H9 (cell line): ENCODE measurements around the gene PTPRK. TPM values are rescaled to one million over a fixed set of nuclear protein-coding genes. Genes with fewer than 3 reads are reported as not detected.

Source experiments
- DNase-seq: peaks from one replicate; pipeline ENCODE4 v3.0.0-alpha.2; 2017
- H2AFZ ChIP-seq: one replicate; pipeline ENCODE4 v1.6.1; 2013; ENCODE audit warnings: mild to moderate bottlenecking, low read length, control low read depth, moderate library complexity
- H2AK5ac ChIP-seq: 2 replicates; pipeline ENCODE4 v1.6.1; 2013; ENCODE audit warnings: low read length, control low read depth, mixed read lengths; ENCODE audit not compliant: insufficient read length
- H2BK120ac ChIP-seq: one replicate; pipeline ENCODE4 v1.6.1; 2013; ENCODE audit warnings: low read depth, mild to moderate bottlenecking, low read length, control low read depth, inconsistent platforms; ENCODE audit not compliant: poor library complexity, severe bottlenecking
- H2BK12ac ChIP-seq: 2 replicates; pipeline ENCODE4 v1.6.1; 2013; ENCODE audit warnings: low read length, control low read depth, mixed read lengths, low read depth; ENCODE audit not compliant: insufficient read length
- H2BK15ac ChIP-seq: 2 replicates; pipeline ENCODE4 v1.6.1; 2013; ENCODE audit warnings: low read depth, low read length, control low read depth
- H2BK20ac ChIP-seq: one replicate; pipeline ENCODE4 v1.6.1; 2013; ENCODE audit warnings: low read depth, mild to moderate bottlenecking, low read length, control low read depth, inconsistent platforms; ENCODE audit not compliant: poor library complexity, severe bottlenecking
- H2BK5ac ChIP-seq: 2 replicates; pipeline ENCODE4 v1.6.1; 2013; ENCODE audit warnings: low read length, control low read depth, mixed read lengths; ENCODE audit not compliant: insufficient read length
- H3K14ac ChIP-seq: 2 replicates; pipeline ENCODE4 v1.6.1; 2013; ENCODE audit warnings: low read length, control low read depth; ENCODE audit not compliant: insufficient read depth
- H3K18ac ChIP-seq: 2 replicates; pipeline ENCODE4 v1.6.1; 2013; ENCODE audit warnings: low read depth, mild to moderate bottlenecking, mixed read lengths, low read length, control low read depth; ENCODE audit not compliant: insufficient read length
- H3K23ac ChIP-seq: 2 replicates; pipeline ENCODE4 v1.6.1; 2013; ENCODE audit warnings: low read length, control low read depth, mixed read lengths, low read depth; ENCODE audit not compliant: insufficient read length
- H3K23me2 ChIP-seq: 2 replicates; pipeline ENCODE4 v1.6.1; 2013; ENCODE audit warnings: low read depth, mild to moderate bottlenecking, mixed read lengths, low read length, control low read depth; ENCODE audit not compliant: insufficient read length, poor library complexity, severe bottlenecking
- H3K27ac ChIP-seq: 2 replicates; pipeline ENCODE4 v1.5.1; 2013; ENCODE audit warnings: low read length, control low read depth, mixed read lengths, low read depth; ENCODE audit not compliant: insufficient read length
- H3K27me3 ChIP-seq: 2 replicates; pipeline ENCODE4 v1.6.1; 2013; ENCODE audit warnings: low read length, control low read depth, inconsistent platforms; ENCODE audit not compliant: insufficient read depth
- H3K4ac ChIP-seq: 2 replicates; pipeline ENCODE4 v1.6.1; 2013; ENCODE audit warnings: low read depth, mild to moderate bottlenecking, control low read depth, inconsistent platforms, low read length, moderate library complexity
- H3K4me1 ChIP-seq: 2 replicates; pipeline ENCODE4 v1.6.1; 2013; ENCODE audit warnings: low read length, control low read depth, inconsistent platforms; ENCODE audit not compliant: insufficient read depth
- H3K4me2 ChIP-seq: 2 replicates; pipeline ENCODE4 v1.6.1; 2013; ENCODE audit warnings: low read length, control low read depth, mixed read lengths; ENCODE audit not compliant: insufficient read length, insufficient read depth
- H3K56ac ChIP-seq: 2 replicates; pipeline ENCODE4 v1.6.1; 2013; ENCODE audit warnings: low read depth, mild to moderate bottlenecking, mixed read lengths, low read length, control low read depth; ENCODE audit not compliant: insufficient read length
- H3K79me1 ChIP-seq: 2 replicates; pipeline ENCODE4 v1.6.1; 2013; ENCODE audit warnings: low read depth, mild to moderate bottlenecking, moderate library complexity, low read length, control low read depth, inconsistent platforms; ENCODE audit not compliant: insufficient read depth, poor library complexity, severe bottlenecking
- H3K79me2 ChIP-seq: 2 replicates; pipeline ENCODE4 v1.6.1; 2013; ENCODE audit warnings: low read length, control low read depth, inconsistent platforms; ENCODE audit not compliant: insufficient read depth
- H3K9ac ChIP-seq: 2 replicates; pipeline ENCODE4 v1.6.1; 2013; ENCODE audit warnings: low read length, control low read depth, mixed read lengths; ENCODE audit not compliant: insufficient read length; ENCODE audit errors: extremely low read depth
- H3K9me3 ChIP-seq: one replicate; pipeline ENCODE4 v1.6.1; 2013; ENCODE audit warnings: low read depth, low read length, inconsistent platforms; ENCODE audit not compliant: control insufficient read depth
- H3T11ph ChIP-seq: one replicate; pipeline ENCODE4 v1.6.1; 2013; ENCODE audit warnings: mild to moderate bottlenecking, low read length, control low read depth, inconsistent platforms
- H4K20me1 ChIP-seq: one replicate; pipeline ENCODE4 v1.6.1; 2013; ENCODE audit not compliant: control insufficient read depth, insufficient read length, insufficient read depth
- H4K5ac ChIP-seq: 2 replicates; pipeline ENCODE4 v1.6.1; 2013; ENCODE audit warnings: low read depth, mild to moderate bottlenecking, mixed read lengths, low read length, control low read depth; ENCODE audit not compliant: insufficient read length
- H4K8ac ChIP-seq: replicated peaks from 2 replicates; pipeline ENCODE4 v1.6.1; 2013; ENCODE audit warnings: low read length, control low read depth, mixed read lengths, low read depth; ENCODE audit not compliant: insufficient read length
- H4K91ac ChIP-seq: 2 replicates; pipeline ENCODE4 v1.6.1; 2013; ENCODE audit warnings: low read depth, mild to moderate bottlenecking, moderate library complexity, mixed read lengths, low read length, control low read depth; ENCODE audit not compliant: insufficient read length
- H3K27ac Mint-ChIP-seq, 3 experiments: 2 replicates in 2 of 3; 3 replicates in 1 of 3; pipeline ENCODE4 v1.8.0; 2020 to 2021; ENCODE audit warnings: mixed read lengths in 3 of 3, mild to moderate bottlenecking in 1 of 3, moderate library complexity in 1 of 3
- H3K27me3 Mint-ChIP-seq: 2 replicates; pipeline ENCODE4 v1.8.0; 2021; ENCODE audit warnings: low read depth, mild to moderate bottlenecking, moderate library complexity, mixed read lengths
- H3K36me3 Mint-ChIP-seq, 3 experiments: 2 replicates in 2 of 3; 3 replicates in 1 of 3; pipeline ENCODE4 v1.8.0; 2020 to 2021; ENCODE audit warnings: low read depth in 3 of 3, mixed read lengths in 3 of 3; ENCODE audit not compliant: insufficient read depth in 1 of 3
- H3K4me1 Mint-ChIP-seq, 2 experiments: 2 replicates each; pipeline ENCODE4 v1.8.0; 2020; ENCODE audit warnings: mixed read lengths in 2 of 2
- H3K4me3 Mint-ChIP-seq, 2 experiments: 2 replicates in 1 of 2; 3 replicates in 1 of 2; pipeline ENCODE4 v1.8.0; 2020 to 2021; ENCODE audit warnings: mild to moderate bottlenecking in 2 of 2, mixed read lengths in 2 of 2, moderate library complexity in 1 of 2
- H3K9me3 Mint-ChIP-seq, 2 experiments: 2 replicates in 1 of 2; 3 replicates in 1 of 2; pipeline ENCODE4 v1.8.0; 2020; ENCODE audit warnings: mild to moderate bottlenecking in 2 of 2, mixed read lengths in 2 of 2, moderate library complexity in 1 of 2
- CTCF ChIP-seq: fragments of 200-600 bp; sonication (generic); conservative IDR thresholded peaks from 3 replicates; pipeline ENCODE4 v1.8.0; 2021; ENCODE audit warnings: antibody characterized with exemption, mild to moderate bottlenecking
- total RNA-seq: library from RNA; stranded (reverse); gene quantifications from 2 replicates; pipeline ENCODE4 v1.2.1, GENCODE V29; 2021

The PTPRK gene
- total RNA-seq, 1 experiment from 2014 or later: 47.9 TPM

- H2BK12ac ChIP-seq: no peak overlapping the region
Observed at GRCh38 chr6:128057946-128058345, 462.5 kb downstream of the PTPRK start.

More at GRCh38 chr6:128057946-128058345, 462.5 kb downstream of the PTPRK start:
- Mint-ChIP-seq H3K9me3 (no peaks in the 10 kb centered on the region), H3K36me3 (peaks cover 0 to 3% (median 0%) of the 10 kb centered on the region in 3 experiments; a peak in 2 of 7 replicates), H3K4me3 (no peak overlapping the region), H3K27ac (no peak overlapping the region), H3K27me3 (no peaks in the 10 kb centered on the region), H3K4me1 (no peaks in the 10 kb centered on the region)
- Histone ChIP-seq H2BK120ac (no peak overlapping the region), H3K23ac (no peak overlapping the region), H3K9me3 (no peaks in the 10 kb centered on the region), H3K23me2 (no peaks in the 10 kb centered on the region), H4K91ac (no peak overlapping the region), H3K4me1 (no peaks in the 10 kb centered on the region), H3K4me2 (no peak overlapping the region), H2BK15ac (no peak overlapping the region), H2AK5ac (no peak overlapping the region), H3K18ac (no peak overlapping the region), H3K14ac (no peak overlapping the region), H4K20me1 (no peaks in the 10 kb centered on the region), H3K56ac (no peak overlapping the region), H2BK5ac (no peak overlapping the region), H3K4ac (no peak overlapping the region), H3K9ac (no peak overlapping the region), H3T11ph (no peak overlapping the region), H2BK20ac (no peak overlapping the region), H3K79me2 (no peaks in the 10 kb centered on the region), H4K5ac (no peak overlapping the region), H3K79me1 (no peaks in the 10 kb centered on the region), H3K27ac (no peak overlapping the region), H4K8ac (no peak overlapping the region), H2AFZ (no peak overlapping the region), H3K27me3 (no peaks in the 10 kb centered on the region)
- no peak for DNase-seq
- no peak for TF ChIP-seq CTCF
